ENCODE data around the gene ZNF469.

GRCh38 chr16:88416686-88417085, 33.9 kb downstream of the ZNF469 start:
- TF ChIP-seq CTCF (IDR thresholded peaks at IDR 0.05; ENCODE audit: low read depth, low read length, missing input control) = no peak
- TF ChIP-seq, protein P1, sequence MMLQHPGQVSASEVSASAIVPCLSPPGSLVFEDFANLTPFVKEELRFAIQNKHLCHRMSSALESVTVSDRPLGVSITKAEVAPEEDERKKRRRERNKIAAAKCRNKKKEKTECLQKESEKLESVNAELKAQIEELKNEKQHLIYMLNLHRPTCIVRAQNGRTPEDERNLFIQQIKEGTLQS (IDR thresholded peaks at IDR 0.05) = no peak
